ENCODE results near the gene NPHP3. TPM values are rescaled to one million over a fixed set of nuclear protein-coding genes. Genes with fewer than 3 reads are reported as not detected.

Gene NPHP3
- polyA plus RNA-seq, 1 of the 3 experiments (the other 2 are of a cell fraction): 19.0 TPM

- Histone ChIP-seq H3F3A (replicated peaks; ENCODE audit: insufficient read depth) (peaks cover 7% of the 10 kb centered on the region), H3K79me2 (ENCODE audit: insufficient read depth) (peaks cover 27% of the 10 kb centered on the region), H3K9me2 (no peaks in the 10 kb centered on the region), H3K9me3 (no peaks in the 10 kb centered on the region), H3K27me3 (ENCODE audit: insufficient read depth) (no peaks in the 10 kb centered on the region), H3K4me3 (ENCODE audit: low read depth in 2 of 2, low read length in 1 of 2) (peak overlapping the region; percentile 71 to 74), H3K9ac (peak overlapping the region; percentile 64; the same call in 1 of the 2 replicates), H3K4me1 (ENCODE audit: control insufficient read depth in 1 of 2, insufficient read depth in 2 of 2, low read depth in 1 of 2, low read length in 1 of 2) (peaks cover 4 to 5% of the 10 kb centered on the region in 2 experiments; a peak in 3 of 4 replicates), H4K20me1 (ENCODE audit: insufficient read depth) (peaks cover 13% of the 10 kb centered on the region; the same call in 1 of the 2 replicates), H3K36me3 (replicated peaks in 1 of 2; ENCODE audit: control insufficient read depth in 1 of 2, insufficient read depth in 2 of 2, low read length in 1 of 2) (peaks cover 3 to 10% of the 10 kb centered on the region in 2 experiments), H3K27ac (ENCODE audit: low read depth in 2 of 2, low read length in 1 of 2) (peak overlapping the region; percentile 76 to 96), H3K4me2 (peak overlapping the region; percentile 83), H2AFZ (ENCODE audit: low read depth) (peak overlapping the region; percentile 92)
- ChIA-PET POLR2A (no interaction called here), CTCF (interaction anchor here (0.8 to 5.8 kb wide), 6 partner anchors 8 to 1489 kb away, joined by 3 to 42 read pairs (median 3); no protein-coding TSS in a partner anchor)
- no peak for DNase-seq
- WGBS (ENCODE audit: low lambda C conversion rate): 19% methylated on average over 16 of the region's 19 CpGs
- TF ChIP-seq EP300 (IDR thresholded peaks at IDR 0.05; ENCODE audit: borderline replicate concordance in 1 of 2, low read depth in 1 of 2, low read length in 1 of 2) (peak in 1 of 2 experiments; percentile 13; a peak in 1 of 4 replicates), MAX (IDR thresholded peaks at IDR 0.05; ENCODE audit: low read depth) (peak; percentile 51; the same call in 1 of the 2 replicates), POLR2AphosphoS5 (IDR thresholded peaks at IDR 0.05; ENCODE audit: low read depth, low read length) (peak; percentile 94; the same call in 1 of the 2 replicates), ZBTB33 (IDR thresholded peaks at IDR 0.05; ENCODE audit: borderline replicate concordance, low read depth) (peak; percentile 77; the same call in 1 of the 2 replicates), FOSL2 (IDR thresholded peaks at IDR 0.05; ENCODE audit: borderline replicate concordance, low read depth) (no peak), GABPA (IDR thresholded peaks at IDR 0.05; ENCODE audit: low read depth) (peak; percentile 44), MEF2A (IDR thresholded peaks at IDR 0.05; ENCODE audit: borderline replicate concordance, low read depth) (no peak), MXI1 (IDR thresholded peaks at IDR 0.05; ENCODE audit: low read depth, low read length) (peak; percentile 64; the same call in 1 of the 2 replicates), PBX3 (IDR thresholded peaks at IDR 0.05) (no peak; the same call in 1 of the 2 replicates), CHD2 (IDR thresholded peaks at IDR 0.05; ENCODE audit: low read length, partially characterized antibody) (peak; percentile 91), RCOR1 (IDR thresholded peaks at IDR 0.05; ENCODE audit: low read length) (no peak)
These were observed 1.1 kb upstream of the NPHP3 start for GRCh38 chr3:132723024-132723950.
